Measurements from ENCODE around the gene EPHB2.

GRCh38 chr1:22800629-22801028, 90.0 kb downstream of the EPHB2 start:
- no peak for TF ChIP-seq CTCF (IDR thresholded peaks at IDR 0.05)
- TF ChIP-seq USF2 (CRISPR knock-in tag; IDR thresholded peaks at IDR 0.05), result no peak
- TF ChIP-seq SMAD3 (CRISPR knock-in tag; IDR thresholded peaks at IDR 0.05; ENCODE audit: borderline replicate concordance), result no peak
- TF ChIP-seq IRF1 (CRISPR knock-in tag; IDR thresholded peaks at IDR 0.05), result no peak
- TF ChIP-seq ZNF121 (CRISPR knock-in tag; IDR thresholded peaks at IDR 0.05), result no peak
- TF ChIP-seq FOXP1 (CRISPR knock-in tag; IDR thresholded peaks at IDR 0.05; ENCODE audit: borderline replicate concordance), result no peak
